Ishikawa (cell line): ENCODE results near the gene ATP6V0C.

ENCODE experiments used
- CEBPB ChIP-seq: IDR thresholded peaks from 2 replicates; pipeline ENCODE4 v1.6.1; 2012
- CREB1 ChIP-seq: IDR thresholded peaks from 2 replicates; pipeline ENCODE4 v1.6.1; 2012; ENCODE audit warnings: low read depth
- EGR1 ChIP-seq: IDR thresholded peaks from 2 replicates; pipeline ENCODE4 v1.6.1; 2012
- EP300 ChIP-seq: IDR thresholded peaks from 2 replicates; pipeline ENCODE4 v1.6.1; 2012; ENCODE audit warnings: borderline replicate concordance
- FOXM1 ChIP-seq: IDR thresholded peaks from 2 replicates; pipeline ENCODE4 v1.6.1; 2012; ENCODE audit warnings: low read depth, borderline replicate concordance
- MAX ChIP-seq: IDR thresholded peaks from 2 replicates; pipeline ENCODE4 v1.6.1; 2012
- NFIC ChIP-seq: IDR thresholded peaks from 2 replicates; pipeline ENCODE4 v1.6.1; 2012
- RAD21 ChIP-seq: IDR thresholded peaks from 2 replicates; pipeline ENCODE4 v1.6.1; 2012; ENCODE audit warnings: low read depth
- REST ChIP-seq: IDR thresholded peaks from 2 replicates; pipeline ENCODE4 v1.6.1; 2012; ENCODE audit warnings: low read depth, mild to moderate bottlenecking
- TAF1 ChIP-seq: IDR thresholded peaks from 2 replicates; pipeline ENCODE4 v1.6.1; 2012; ENCODE audit warnings: low read depth, mild to moderate bottlenecking
- TCF12 ChIP-seq: IDR thresholded peaks from 2 replicates; pipeline ENCODE4 v1.6.1; 2012; ENCODE audit warnings: low read depth
- TEAD4 ChIP-seq: IDR thresholded peaks from 2 replicates; pipeline ENCODE4 v1.6.1; 2012
- USF1 ChIP-seq: IDR thresholded peaks from 2 replicates; pipeline ENCODE4 v1.6.1; 2012
- YY1 ChIP-seq: IDR thresholded peaks from 2 replicates; pipeline ENCODE4 v1.6.1; 2012; ENCODE audit warnings: low read depth
- ZBTB7A ChIP-seq: IDR thresholded peaks from 2 replicates; pipeline ENCODE4 v1.6.1; 2012; ENCODE audit warnings: low read depth

Gene ATP6V0C

GRCh38 chr16:2477327-2477726, 36.4 kb upstream of the ATP6V0C start:
- no peak for TF ChIP-seq TAF1
- no peak for TF ChIP-seq ZBTB7A
- no peak for TF ChIP-seq EP300
- TF ChIP-seq MAX, result no peak
- no peak for TF ChIP-seq CEBPB
- no peak for TF ChIP-seq EGR1
- TF ChIP-seq FOXM1, result no peak
- TF ChIP-seq TCF12, result no peak

- TF ChIP-seq USF1, result no peak
- TF ChIP-seq ZBTB7A, result no peak
- TF ChIP-seq TCF12, result no peak
- no peak for TF ChIP-seq NFIC
- no peak for TF ChIP-seq EP300
- no peak for TF ChIP-seq REST
- TF ChIP-seq TAF1, result no peak
- no peak for TF ChIP-seq YY1
- TF ChIP-seq EGR1, result no peak
- TF ChIP-seq TEAD4, result no peak
- TF ChIP-seq RAD21, result no peak
- no peak for TF ChIP-seq FOXM1
- TF ChIP-seq CREB1, result no peak
- no peak for TF ChIP-seq CEBPB
- no peak for TF ChIP-seq MAX
Measured at GRCh38 chr16:2478279-2478678, 35.5 kb upstream of the ATP6V0C start.

- TF ChIP-seq CREB1 (no peak), FOXM1 (no peak), CEBPB (no peak), TAF1 (no peak), TEAD4 (no peak), YY1 (no peak), USF1 (no peak), REST (no peak), EP300 (no peak), ZBTB7A (no peak), NFIC (no peak), MAX (no peak), TCF12 (no peak), EGR1 (no peak), RAD21 (no peak)
Measured at GRCh38 chr16:2480948-2481347, 32.8 kb upstream of the ATP6V0C start.

- no peak for TF ChIP-seq TCF12
- TF ChIP-seq USF1, result no peak
- no peak for TF ChIP-seq MAX
- no peak for TF ChIP-seq CREB1
- no peak for TF ChIP-seq TEAD4
- TF ChIP-seq RAD21, result no peak
- TF ChIP-seq TAF1, result no peak
- TF ChIP-seq EGR1, result no peak
- TF ChIP-seq CEBPB, result no peak
- TF ChIP-seq FOXM1, result no peak
- TF ChIP-seq REST, result no peak
- no peak for TF ChIP-seq EP300
- TF ChIP-seq ZBTB7A, result no peak
- TF ChIP-seq YY1, result no peak
- TF ChIP-seq NFIC, result no peak
Measured at GRCh38 chr16:2481676-2482075, 32.1 kb upstream of the ATP6V0C start.
